Endothelial cell of umbilical vein (primary cell): Measurements from ENCODE around the gene KIF21B. TPM values are rescaled to one million over a fixed set of nuclear protein-coding genes. Genes with fewer than 3 reads are reported as not detected.

Experiments used
- BruUV-seq: library from RNA; stranded (reverse); fragments of 400-500 nt; replicated peaks from 2 replicates; lab custom pipeline; 2021; lab: Mats Ljungman, UMichigan
- CTCF ChIA-PET: fragments of 300-600, 350-600 bp; sonication (Branson Sonifier 250); formaldehyde crosslinking; loops from one replicate; lab custom pipeline; 2021; ENCODE audit warnings: antibody characterized with exemption, inconsistent platforms; lab: Charles Lee
- POLR2A ChIA-PET: fragments of 300-600, 350-600 bp; sonication (Branson Sonifier 250); formaldehyde crosslinking; loops from one replicate; lab custom pipeline; 2021; ENCODE audit warnings: antibody characterized with exemption, inconsistent platforms; lab: Charles Lee
- DNase-seq: peaks from one replicate; pipeline ENCODE4 v3.0.0-alpha.2; 2011; ENCODE audit warnings: low read depth, low spot score
- FAIRE-seq: peaks from 2 replicates; lab custom pipeline; 2011; peaks lifted over from hg19 to GRCh38; lab: Jason Lieb, UNC
- H2AFZ ChIP-seq: 2 replicates; pipeline ENCODE4 v1.6.0; 2012; ENCODE audit warnings: low read depth, low read length, control low read depth, inconsistent platforms
- H3K27ac ChIP-seq: 2 replicates; pipeline ENCODE4 v1.5.1; 2011; ENCODE audit warnings: low read depth, mild to moderate bottlenecking, control low read depth, low read length, moderate library complexity; ENCODE audit not compliant: insufficient read depth
- H3K27me3 ChIP-seq, 2 experiments: 2 replicates each; pipeline versions ENCODE4 v1.6.0 to v1.6.1; 2011; ENCODE audit warnings: low read length in 2 of 2, mixed read lengths in 1 of 2; ENCODE audit not compliant: control insufficient read depth in 2 of 2, insufficient read depth in 2 of 2
- H3K36me3 ChIP-seq, 2 experiments: 2 replicates in 1 of 2; 3 replicates in 1 of 2; pipeline ENCODE4 v1.5.1; 2011; ENCODE audit warnings: low read length in 2 of 2, mild to moderate bottlenecking in 1 of 2, moderate library complexity in 1 of 2; ENCODE audit not compliant: control insufficient read depth in 2 of 2, insufficient read depth in 2 of 2; ENCODE audit errors: extremely low read depth in 1 of 2
- H3K4me1 ChIP-seq: 3 replicates; pipeline ENCODE4 v1.5.1; 2011; ENCODE audit warnings: mild to moderate bottlenecking, low read length; ENCODE audit not compliant: control insufficient read depth, insufficient read depth; ENCODE audit errors: extremely low read depth
- H3K4me2 ChIP-seq: 2 replicates; pipeline ENCODE4 v1.6.1; 2011; ENCODE audit warnings: low read length, control low read depth, mixed read lengths; ENCODE audit not compliant: insufficient read depth
- H3K4me3 ChIP-seq, 3 experiments: fragments of 200-600 bp in 1 of 3; sonication (generic), shearing (Covaris generic) in 1 of 3; replicated peaks in 1 of 3; 2 replicates each; pipeline ENCODE4 v1.5.1; 2011 to 2016; ENCODE audit warnings: control low read depth in 3 of 3, low read length in 3 of 3, mild to moderate bottlenecking in 2 of 3, inconsistent platforms in 1 of 3, low read depth in 1 of 3, moderate library complexity in 1 of 3; ENCODE audit not compliant: insufficient read depth in 1 of 3
- H3K79me2 ChIP-seq: 2 replicates; pipeline ENCODE4 v1.6.0; 2012; ENCODE audit warnings: low read length, inconsistent platforms; ENCODE audit not compliant: control insufficient read depth, insufficient read depth
- H3K9ac ChIP-seq: replicated peaks from 2 replicates; pipeline ENCODE3; 2011; ENCODE audit warnings: low read length, control low read depth; ENCODE audit not compliant: insufficient read depth; ENCODE audit errors: extremely low read depth
- H3K9me1 ChIP-seq: replicated peaks from 3 replicates; pipeline ENCODE4 v1.6.0; 2011; ENCODE audit warnings: mild to moderate bottlenecking, low read length; ENCODE audit not compliant: control insufficient read depth, insufficient read depth; ENCODE audit errors: extremely low read depth
- H3K9me3 ChIP-seq: replicated peaks from 2 replicates; pipeline ENCODE4 v1.5.1; 2012; ENCODE audit warnings: low read length, inconsistent platforms; ENCODE audit not compliant: control insufficient read depth, insufficient read depth
- H4K20me1 ChIP-seq: replicated peaks from 2 replicates; pipeline ENCODE3; 2011; ENCODE audit warnings: mild to moderate bottlenecking, low read length; ENCODE audit not compliant: control insufficient read depth, insufficient read depth; ENCODE audit errors: extremely low read depth
- EZH2 ChIP-seq: IDR thresholded peaks from 2 replicates; pipeline ENCODE4 v1.6.1; 2012; ENCODE audit warnings: borderline replicate concordance, low read depth, mild to moderate bottlenecking, moderate library complexity, low read length, inconsistent platforms; ENCODE audit not compliant: severe bottlenecking
- FOS ChIP-seq: IDR thresholded peaks from 2 replicates; pipeline ENCODE4 v1.6.1; 2011; ENCODE audit warnings: mild to moderate bottlenecking, low read length, moderate library complexity, borderline replicate concordance; ENCODE audit not compliant: insufficient read depth
- GATA2 ChIP-seq: IDR thresholded peaks from 2 replicates; pipeline ENCODE4 v1.7.0; 2011; ENCODE audit warnings: low read depth, mild to moderate bottlenecking, moderate library complexity, mixed read lengths, low read length; ENCODE audit not compliant: insufficient read length, insufficient read depth
- JUN ChIP-seq: IDR thresholded peaks from 2 replicates; pipeline ENCODE4 v1.6.1; 2011; ENCODE audit warnings: borderline replicate concordance, low read depth; ENCODE audit not compliant: insufficient read length, insufficient read depth
- MAX ChIP-seq: IDR thresholded peaks from 2 replicates; pipeline ENCODE4 v1.6.1; 2011; ENCODE audit not compliant: insufficient read depth, insufficient read length
- MYC ChIP-seq: IDR thresholded peaks from one replicate; pipeline ENCODE4 v1.6.1; 2011; ENCODE audit warnings: mild to moderate bottlenecking, low read depth, low read length
- POLR2A ChIP-seq: IDR thresholded peaks from 2 replicates; pipeline ENCODE4 v1.6.1; 2012; ENCODE audit warnings: low read depth, mild to moderate bottlenecking, control low read depth, low read length
- POLR2AphosphoS5 ChIP-seq: IDR thresholded peaks from 2 replicates; pipeline ENCODE4 v1.6.1; 2012; ENCODE audit warnings: low read depth, mild to moderate bottlenecking, control low read depth, low read length, moderate library complexity; ENCODE audit not compliant: insufficient read depth
- dilution Hi-C: fragments of 300-500 bp; cut with MboI; formaldehyde crosslinking; loops from one replicate; pipeline ENCODE4 v1.15.0; 2019; ENCODE audit warnings: low sequenced_read_pairs; ENCODE audit not compliant: extremely low pct_ligation_motif_present
- intact Hi-C: fragments of 100-400 bp; cut with micrococcal nuclease; formaldehyde crosslinking; loops from one replicate; pipeline ENCODE4 v1.10.0; 2022
- polyA plus RNA-seq, 4 experiments: library from polyadenylated mRNA; depleted of rRNA in 3 of 4; stranded (reverse) in 3 of 4; unstranded in 1 of 4; fragments of >200 nt; gene quantifications; 2 replicates each; pipeline versions ENCODE4 v1.2.1 to v1.2.3, GENCODE V29; 2011 to 2012; ENCODE audit warnings: missing spikeins in 1 of 4
- total RNA-seq: library from RNA; stranded (reverse); gene quantifications from 2 replicates; pipeline ENCODE4 v1.2.3, GENCODE V29; 2021
- TF ChIP-seq, protein P1 (sequence below), 2 donors: IDR thresholded peaks; 1 replicate in 1 of 2; 2 replicates in 1 of 2; pipeline ENCODE4 v1.5.1; 2011; ENCODE audit warnings: low read length in 2 of 2, mild to moderate bottlenecking in 2 of 2, moderate library complexity in 2 of 2, control low read depth in 1 of 2, inconsistent platforms in 1 of 2, low read depth in 1 of 2; ENCODE audit not compliant: insufficient read depth in 1 of 2; ENCODE audit errors: extremely low read depth in 1 of 2

Gene KIF21B
- total and polyA plus RNA-seq, 2 donors (not counting 3 experiments of a cell fraction or from before 2014, with no cell fraction given): 1.9 to 4.4 TPM

- POLR2A ChIA-PET: no interaction called here
- Histone ChIP-seq H3K9me3 (no peaks in the 10 kb centered on the region), H2AFZ (no peak overlapping the region), H3K9ac (no peak overlapping the region), H4K20me1 (no peaks in the 10 kb centered on the region), H3K4me1 (peaks cover 4% of the 10 kb centered on the region), H3K27me3 (no peaks in the 10 kb centered on the region), H3K36me3 (no peaks in the 10 kb centered on the region), H3K79me2 (no peaks in the 10 kb centered on the region), H3K27ac (no peak overlapping the region), H3K9me1 (no peaks in the 10 kb centered on the region), H3K4me3 (no peak overlapping the region), H3K4me2 (no peak overlapping the region)
- dilution Hi-C loops: no loop called here
- TF ChIP-seq FOS: no peak
- TF ChIP-seq POLR2A: no peak
- no peak for TF ChIP-seq GATA2
- no peak for TF ChIP-seq MYC
- no peak for TF ChIP-seq EZH2
- no peak for TF ChIP-seq POLR2AphosphoS5
- no peak for TF ChIP-seq MAX
- TF ChIP-seq, protein P1, sequence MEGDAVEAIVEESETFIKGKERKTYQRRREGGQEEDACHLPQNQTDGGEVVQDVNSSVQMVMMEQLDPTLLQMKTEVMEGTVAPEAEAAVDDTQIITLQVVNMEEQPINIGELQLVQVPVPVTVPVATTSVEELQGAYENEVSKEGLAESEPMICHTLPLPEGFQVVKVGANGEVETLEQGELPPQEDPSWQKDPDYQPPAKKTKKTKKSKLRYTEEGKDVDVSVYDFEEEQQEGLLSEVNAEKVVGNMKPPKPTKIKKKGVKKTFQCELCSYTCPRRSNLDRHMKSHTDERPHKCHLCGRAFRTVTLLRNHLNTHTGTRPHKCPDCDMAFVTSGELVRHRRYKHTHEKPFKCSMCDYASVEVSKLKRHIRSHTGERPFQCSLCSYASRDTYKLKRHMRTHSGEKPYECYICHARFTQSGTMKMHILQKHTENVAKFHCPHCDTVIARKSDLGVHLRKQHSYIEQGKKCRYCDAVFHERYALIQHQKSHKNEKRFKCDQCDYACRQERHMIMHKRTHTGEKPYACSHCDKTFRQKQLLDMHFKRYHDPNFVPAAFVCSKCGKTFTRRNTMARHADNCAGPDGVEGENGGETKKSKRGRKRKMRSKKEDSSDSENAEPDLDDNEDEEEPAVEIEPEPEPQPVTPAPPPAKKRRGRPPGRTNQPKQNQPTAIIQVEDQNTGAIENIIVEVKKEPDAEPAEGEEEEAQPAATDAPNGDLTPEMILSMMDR (IDR thresholded peaks at IDR 0.05; ENCODE audit: extremely low read depth in 1 of 2, insufficient read depth in 1 of 2, low read depth in 1 of 2, low read length in 2 of 2): no peak
- TF ChIP-seq JUN: no peak
- intact Hi-C loops: no loop called here
- no peak for DNase-seq
- no peak for FAIRE-seq
- CTCF ChIA-PET: interaction anchor here (1.2 to 2.5 kb wide), 4 partner anchors 11 to 33 kb away, joined by 3 to 10 read pairs (median 6); no protein-coding TSS in a partner anchor
- no TSS peak for BruUV-seq
Observed at GRCh38 chr1:201004732-201005131, 18.8 kb downstream of the KIF21B start.
